ENCODE data around the gene G6PC1. TPM values are rescaled to one million over a fixed set of nuclear protein-coding genes. Genes with fewer than 3 reads are reported as not detected.

G6PC1 gene
- total RNA-seq, 1 experiment from 2014 or later, result 0.08 TPM

DNA sequence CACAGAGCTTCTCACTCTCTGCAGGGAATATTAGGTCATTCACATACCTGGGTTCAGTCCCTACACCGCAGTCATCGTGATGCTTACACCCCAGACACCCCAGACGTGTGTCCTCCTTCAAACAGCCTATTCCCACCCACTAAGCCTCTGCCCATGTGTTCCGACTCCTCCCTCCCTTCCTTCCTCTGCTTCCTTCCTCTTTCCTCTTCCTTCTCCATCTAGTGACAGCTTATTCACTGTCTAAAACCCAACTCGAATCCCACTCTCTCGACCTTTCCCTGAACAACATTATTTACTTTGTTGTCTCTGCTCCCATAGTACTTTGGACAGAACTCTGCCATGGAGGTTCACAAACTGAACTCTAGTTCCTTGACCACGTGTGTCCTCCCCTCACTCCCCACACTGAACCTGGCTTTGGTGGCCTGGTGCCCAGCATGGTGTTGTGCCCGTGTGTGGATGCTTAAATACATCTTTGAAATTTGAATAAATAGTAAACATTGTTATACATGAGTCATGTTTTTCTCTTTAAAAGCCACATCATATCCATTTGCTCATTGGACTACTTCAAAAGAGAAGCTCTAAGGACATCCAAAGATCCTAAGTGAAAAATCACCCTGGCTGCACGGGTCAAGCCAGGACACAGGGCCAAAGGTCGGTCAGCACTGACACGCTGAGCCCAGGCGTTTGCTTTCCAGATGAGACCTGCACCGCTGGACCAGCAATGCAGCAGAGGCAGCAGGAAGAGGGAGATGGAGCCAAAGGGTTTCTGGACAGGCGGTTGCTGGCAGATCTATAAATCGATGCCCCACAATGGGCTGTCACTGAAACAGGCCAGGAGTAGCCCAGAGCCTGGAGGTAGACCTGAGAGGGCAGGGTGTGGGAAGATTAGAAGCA is 14.1 kb upstream of the G6PC1 start:
- TF ChIP-seq TCF7L2 (IDR thresholded peaks at IDR 0.05; ENCODE audit: low read depth, low read length), result no peak
- TF ChIP-seq POLR2AphosphoS5 (IDR thresholded peaks at IDR 0.05; ENCODE audit: low read depth, low read length), result no peak
- TF ChIP-seq, protein P1, sequence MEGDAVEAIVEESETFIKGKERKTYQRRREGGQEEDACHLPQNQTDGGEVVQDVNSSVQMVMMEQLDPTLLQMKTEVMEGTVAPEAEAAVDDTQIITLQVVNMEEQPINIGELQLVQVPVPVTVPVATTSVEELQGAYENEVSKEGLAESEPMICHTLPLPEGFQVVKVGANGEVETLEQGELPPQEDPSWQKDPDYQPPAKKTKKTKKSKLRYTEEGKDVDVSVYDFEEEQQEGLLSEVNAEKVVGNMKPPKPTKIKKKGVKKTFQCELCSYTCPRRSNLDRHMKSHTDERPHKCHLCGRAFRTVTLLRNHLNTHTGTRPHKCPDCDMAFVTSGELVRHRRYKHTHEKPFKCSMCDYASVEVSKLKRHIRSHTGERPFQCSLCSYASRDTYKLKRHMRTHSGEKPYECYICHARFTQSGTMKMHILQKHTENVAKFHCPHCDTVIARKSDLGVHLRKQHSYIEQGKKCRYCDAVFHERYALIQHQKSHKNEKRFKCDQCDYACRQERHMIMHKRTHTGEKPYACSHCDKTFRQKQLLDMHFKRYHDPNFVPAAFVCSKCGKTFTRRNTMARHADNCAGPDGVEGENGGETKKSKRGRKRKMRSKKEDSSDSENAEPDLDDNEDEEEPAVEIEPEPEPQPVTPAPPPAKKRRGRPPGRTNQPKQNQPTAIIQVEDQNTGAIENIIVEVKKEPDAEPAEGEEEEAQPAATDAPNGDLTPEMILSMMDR (IDR thresholded peaks at IDR 0.05), result no peak
- TF ChIP-seq, protein P2, sequence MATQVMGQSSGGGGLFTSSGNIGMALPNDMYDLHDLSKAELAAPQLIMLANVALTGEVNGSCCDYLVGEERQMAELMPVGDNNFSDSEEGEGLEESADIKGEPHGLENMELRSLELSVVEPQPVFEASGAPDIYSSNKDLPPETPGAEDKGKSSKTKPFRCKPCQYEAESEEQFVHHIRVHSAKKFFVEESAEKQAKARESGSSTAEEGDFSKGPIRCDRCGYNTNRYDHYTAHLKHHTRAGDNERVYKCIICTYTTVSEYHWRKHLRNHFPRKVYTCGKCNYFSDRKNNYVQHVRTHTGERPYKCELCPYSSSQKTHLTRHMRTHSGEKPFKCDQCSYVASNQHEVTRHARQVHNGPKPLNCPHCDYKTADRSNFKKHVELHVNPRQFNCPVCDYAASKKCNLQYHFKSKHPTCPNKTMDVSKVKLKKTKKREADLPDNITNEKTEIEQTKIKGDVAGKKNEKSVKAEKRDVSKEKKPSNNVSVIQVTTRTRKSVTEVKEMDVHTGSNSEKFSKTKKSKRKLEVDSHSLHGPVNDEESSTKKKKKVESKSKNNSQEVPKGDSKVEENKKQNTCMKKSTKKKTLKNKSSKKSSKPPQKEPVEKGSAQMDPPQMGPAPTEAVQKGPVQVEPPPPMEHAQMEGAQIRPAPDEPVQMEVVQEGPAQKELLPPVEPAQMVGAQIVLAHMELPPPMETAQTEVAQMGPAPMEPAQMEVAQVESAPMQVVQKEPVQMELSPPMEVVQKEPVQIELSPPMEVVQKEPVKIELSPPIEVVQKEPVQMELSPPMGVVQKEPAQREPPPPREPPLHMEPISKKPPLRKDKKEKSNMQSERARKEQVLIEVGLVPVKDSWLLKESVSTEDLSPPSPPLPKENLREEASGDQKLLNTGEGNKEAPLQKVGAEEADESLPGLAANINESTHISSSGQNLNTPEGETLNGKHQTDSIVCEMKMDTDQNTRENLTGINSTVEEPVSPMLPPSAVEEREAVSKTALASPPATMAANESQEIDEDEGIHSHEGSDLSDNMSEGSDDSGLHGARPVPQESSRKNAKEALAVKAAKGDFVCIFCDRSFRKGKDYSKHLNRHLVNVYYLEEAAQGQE (IDR thresholded peaks at IDR 0.05; ENCODE audit: insufficient read depth in 1 of 2, low read depth in 2 of 2, low read length in 1 of 2), result no peak
- no peak for TF ChIP-seq SIN3A (IDR thresholded peaks at IDR 0.05; ENCODE audit: borderline replicate concordance, insufficient read depth, low read depth, low read length)
- in situ Hi-C loops (cut with HindIII; ENCODE audit: low pct_unique_long_range_greater_than_20kb, low sequenced_read_pairs), result no loop called here
- ChIA-PET POLR2A (no interaction called here), CTCF (no interaction called here)
- no TSS peak for BruUV-seq (replicated peaks)
- no peaks in the 10 kb centered on the region for H3K4me1 ChIP-seq (ENCODE audit: control insufficient read depth, insufficient read depth, low read length)
- H3K27me3 ChIP-seq (ENCODE audit: control insufficient read depth, insufficient read depth, low read length), result no peaks in the 10 kb centered on the region
- no peaks in the 10 kb centered on the region for H3K36me3 ChIP-seq (ENCODE audit: control insufficient read depth, insufficient read depth, low read length)
- intact Hi-C loops (cut with micrococcal nuclease; ENCODE audit: unreplicated experiment), result no loop called here
- no peaks in the 10 kb centered on the region for H3K9me3 ChIP-seq (ENCODE audit: control insufficient read depth, insufficient read depth, low read depth, low read length)
- DNase-seq (ENCODE audit: low read depth, low spot score) (no peak), ATAC-seq (no peak)
- no peak overlapping the region for H3K27ac ChIP-seq (ENCODE audit: low read length)
- H3K4me3 ChIP-seq (ENCODE audit: low read depth in 2 of 2, low read length in 2 of 2), result no peak overlapping the region

DNA sequence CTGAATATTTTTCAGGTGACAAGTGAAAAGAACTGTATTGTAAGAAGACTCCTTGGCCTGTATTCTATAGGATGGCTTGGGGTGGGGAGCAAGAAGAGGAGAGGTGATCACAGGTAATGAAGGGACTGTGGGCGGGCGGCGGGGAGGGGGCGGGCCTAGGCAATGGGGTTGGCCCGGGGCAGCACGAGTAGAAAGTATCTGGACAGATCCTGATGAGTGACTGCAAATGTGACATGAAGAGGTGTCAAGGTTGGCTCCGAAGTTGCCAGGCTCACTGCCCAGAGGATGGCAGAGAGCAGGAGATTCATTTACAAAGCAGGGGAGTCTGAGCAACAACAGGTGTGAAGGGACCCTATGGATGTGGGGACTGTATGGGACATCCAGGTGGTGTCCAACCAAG is 10.8 kb upstream of the G6PC1 start:
- H3K27ac ChIP-seq (ENCODE audit: low read length), result no peak overlapping the region
- no peaks in the 10 kb centered on the region for H3K36me3 ChIP-seq (ENCODE audit: control insufficient read depth, insufficient read depth, low read length)
- H3K27me3 ChIP-seq (ENCODE audit: control insufficient read depth, insufficient read depth, low read length), result no peaks in the 10 kb centered on the region
- no TSS peak for BruUV-seq (replicated peaks)
- no peak for DNase-seq (ENCODE audit: low read depth, low spot score)
- no peak overlapping the region for H3K4me3 ChIP-seq (ENCODE audit: low read depth in 2 of 2, low read length in 2 of 2)
- H3K9me3 ChIP-seq (ENCODE audit: control insufficient read depth, insufficient read depth, low read depth, low read length), result no peaks in the 10 kb centered on the region
- ATAC-seq, result no peak
- intact Hi-C loops (cut with micrococcal nuclease; ENCODE audit: unreplicated experiment) (no loop called here), in situ Hi-C loops (cut with HindIII; ENCODE audit: low pct_unique_long_range_greater_than_20kb, low sequenced_read_pairs) (no loop called here)
- ChIA-PET CTCF (no interaction called here), POLR2A (interaction anchor here (0.5 kb wide), 1 partner anchor 93 kb away, joined by 7 read pairs; no protein-coding TSS in a partner anchor)
- TF ChIP-seq SIN3A (IDR thresholded peaks at IDR 0.05; ENCODE audit: borderline replicate concordance, insufficient read depth, low read depth, low read length) (no peak), POLR2AphosphoS5 (IDR thresholded peaks at IDR 0.05; ENCODE audit: low read depth, low read length) (no peak), TCF7L2 (IDR thresholded peaks at IDR 0.05; ENCODE audit: low read depth, low read length) (no peak)
- TF ChIP-seq, protein P1 (IDR thresholded peaks at IDR 0.05), result no peak
- TF ChIP-seq, protein P2 (IDR thresholded peaks at IDR 0.05; ENCODE audit: insufficient read depth in 1 of 2, low read depth in 2 of 2, low read length in 1 of 2), result no peak
- no peaks in the 10 kb centered on the region for H3K4me1 ChIP-seq (ENCODE audit: control insufficient read depth, insufficient read depth, low read length)

All from Panc1 (cell line).